RWPE1 (cell line): ENCODE data around the gene ETV6.

Source experiments
- CTCF ChIA-PET: fragments of 350-600 bp; sonication (Branson Sonifier 250); formaldehyde crosslinking; extraction: SDS; loops from one replicate; lab custom pipeline; 2021; lab: Yijun Ruan, JAX
- POLR2A ChIA-PET: fragments of 400-600 bp; formaldehyde crosslinking; extraction: SDS; loops from one replicate; lab custom pipeline; 2020; ENCODE audit warnings: antibody characterized with exemption; ENCODE audit not compliant: low non-redundant PET; lab: Yijun Ruan, JAX
- DNase-seq: peaks from one replicate; pipeline ENCODE4 v3.0.0; 2012; ENCODE audit warnings: low spot score
- H3K27ac ChIP-seq: fragments of 450-650 bp; 2 replicates; pipeline ENCODE4 v1.5.1; 2017
- TF ChIP-seq, protein P1 (sequence below): fragments of 450-650 bp; conservative IDR thresholded peaks from 2 replicates; pipeline ENCODE4 v1.5.1; 2017; ENCODE audit warnings: low read depth, mild to moderate bottlenecking

ETV6 gene

DNA sequence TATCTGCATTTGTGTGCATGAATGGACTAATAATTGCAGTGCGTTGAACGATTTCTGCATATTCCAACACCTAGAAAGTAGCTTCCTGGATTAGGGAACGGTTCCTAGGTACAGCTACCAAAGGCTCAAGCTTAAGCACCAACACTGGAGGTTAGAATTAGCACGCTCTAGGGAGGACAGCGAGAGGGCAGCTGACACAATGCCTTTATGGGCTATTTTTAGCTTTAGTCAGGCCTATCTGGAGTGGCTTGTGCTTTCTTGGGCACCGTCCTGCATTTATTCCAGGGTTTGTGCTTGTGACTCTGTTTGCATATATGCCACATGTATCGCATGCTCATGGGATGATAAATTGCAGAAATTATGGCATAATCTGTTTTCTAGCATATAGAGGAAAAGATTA, 13.7 kb downstream of the ETV6 start:
- TF ChIP-seq, protein P1, sequence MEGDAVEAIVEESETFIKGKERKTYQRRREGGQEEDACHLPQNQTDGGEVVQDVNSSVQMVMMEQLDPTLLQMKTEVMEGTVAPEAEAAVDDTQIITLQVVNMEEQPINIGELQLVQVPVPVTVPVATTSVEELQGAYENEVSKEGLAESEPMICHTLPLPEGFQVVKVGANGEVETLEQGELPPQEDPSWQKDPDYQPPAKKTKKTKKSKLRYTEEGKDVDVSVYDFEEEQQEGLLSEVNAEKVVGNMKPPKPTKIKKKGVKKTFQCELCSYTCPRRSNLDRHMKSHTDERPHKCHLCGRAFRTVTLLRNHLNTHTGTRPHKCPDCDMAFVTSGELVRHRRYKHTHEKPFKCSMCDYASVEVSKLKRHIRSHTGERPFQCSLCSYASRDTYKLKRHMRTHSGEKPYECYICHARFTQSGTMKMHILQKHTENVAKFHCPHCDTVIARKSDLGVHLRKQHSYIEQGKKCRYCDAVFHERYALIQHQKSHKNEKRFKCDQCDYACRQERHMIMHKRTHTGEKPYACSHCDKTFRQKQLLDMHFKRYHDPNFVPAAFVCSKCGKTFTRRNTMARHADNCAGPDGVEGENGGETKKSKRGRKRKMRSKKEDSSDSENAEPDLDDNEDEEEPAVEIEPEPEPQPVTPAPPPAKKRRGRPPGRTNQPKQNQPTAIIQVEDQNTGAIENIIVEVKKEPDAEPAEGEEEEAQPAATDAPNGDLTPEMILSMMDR: no peak
- POLR2A ChIA-PET: no interaction called here
- no peak overlapping the region for H3K27ac ChIP-seq
- no peak for DNase-seq
- CTCF ChIA-PET: no interaction called here

DNA sequence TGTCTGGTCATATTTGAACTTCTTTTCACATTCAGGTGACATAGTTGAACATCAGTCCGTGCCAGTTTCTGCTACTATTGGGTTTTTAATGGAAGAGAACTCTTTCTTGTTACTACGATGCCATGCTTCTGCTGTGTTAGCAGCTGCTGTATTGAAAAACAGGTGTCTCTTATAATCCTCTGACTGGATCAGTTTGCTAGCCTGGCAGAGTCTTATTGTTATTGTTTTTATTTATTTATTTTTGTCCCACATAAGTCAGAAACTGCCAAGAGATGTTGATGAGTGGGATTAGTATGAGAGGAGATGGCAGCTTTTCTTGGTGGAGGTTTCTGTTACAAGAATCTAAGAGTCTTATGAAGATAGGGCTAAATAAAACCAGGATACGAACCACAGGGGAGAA, 14.6 kb downstream of the ETV6 start:
- POLR2A ChIA-PET: no interaction called here
- TF ChIP-seq, protein P1: no peak
- CTCF ChIA-PET: interaction anchor here (0.6 kb wide), 1 partner anchor 25 kb away, joined by 3 read pairs; no protein-coding TSS in a partner anchor
- H3K27ac ChIP-seq: no peak overlapping the region
- no peak for DNase-seq

DNA sequence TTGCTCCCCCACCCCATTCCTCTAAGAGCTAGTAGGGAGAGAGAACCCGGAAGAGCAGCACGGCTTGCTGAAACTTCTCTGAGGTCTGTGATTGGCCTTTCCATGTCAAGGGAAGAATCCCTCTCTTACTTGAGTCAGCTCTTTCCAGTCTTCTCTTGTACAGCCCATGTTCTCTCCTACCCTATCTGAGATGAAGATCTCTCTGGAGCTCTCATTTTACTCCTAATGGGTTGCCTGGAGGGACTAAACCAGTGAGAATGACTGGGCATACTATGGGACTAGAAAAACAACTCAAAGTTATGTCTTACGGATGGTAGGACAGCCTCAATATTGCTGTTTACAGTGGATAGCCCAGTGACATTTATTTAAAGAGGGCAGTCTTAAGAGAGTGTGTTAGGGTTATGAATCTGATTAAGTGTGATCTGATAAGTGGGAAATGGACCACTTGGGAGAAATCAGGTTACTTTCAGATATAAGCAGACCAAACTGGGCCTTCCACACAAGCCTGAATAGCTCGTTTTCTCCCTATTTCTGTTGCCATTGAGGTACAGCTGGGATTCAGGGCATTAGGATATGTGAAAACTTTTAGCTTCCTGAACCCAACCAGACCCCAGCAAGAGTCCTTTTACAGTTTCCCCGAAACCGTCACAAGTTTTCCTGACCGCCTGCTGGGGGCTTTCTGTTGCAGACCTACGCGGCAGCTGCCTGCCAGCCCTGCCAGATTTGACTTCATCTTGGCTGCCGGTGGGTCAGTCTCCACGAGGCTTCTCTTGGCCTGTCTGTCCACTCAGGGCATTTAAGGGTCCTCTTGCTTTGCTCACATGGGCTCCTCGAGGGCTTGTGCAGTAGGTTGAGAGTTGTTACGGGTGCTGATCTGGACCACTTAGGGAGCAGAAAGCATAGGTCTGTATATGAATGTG, 16.9 kb downstream of the ETV6 start:
- H3K27ac ChIP-seq: no peak overlapping the region

DNA sequence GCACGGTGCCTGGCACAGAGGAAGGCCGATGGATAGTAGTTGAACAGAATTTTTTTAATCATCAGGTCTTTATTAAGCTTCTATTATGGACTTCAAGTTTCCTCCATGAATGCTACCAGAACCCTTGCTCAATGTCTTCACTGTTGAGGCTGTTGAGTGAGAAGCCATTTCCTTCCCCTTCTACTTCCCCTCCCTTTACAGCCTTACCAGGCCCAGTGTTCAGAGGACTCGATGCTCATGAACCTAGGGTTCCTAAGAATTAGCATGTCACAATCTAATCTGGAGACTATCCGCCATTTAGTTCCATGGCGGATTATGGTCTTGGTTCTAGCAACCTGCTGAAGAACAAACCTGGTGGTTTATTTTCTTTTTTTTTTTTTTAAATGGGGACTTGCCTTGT, 17.7 kb downstream of the ETV6 start:
- ChIA-PET CTCF (interaction anchor here (0.5 kb wide), 1 partner anchor 234 kb away, joined by 3 read pairs; no protein-coding TSS in a partner anchor), POLR2A (interaction anchor here (0.6 kb wide), 1 partner anchor 158 kb away, joined by 9 read pairs; no protein-coding TSS in a partner anchor)
- TF ChIP-seq, protein P1: no peak
- no peak overlapping the region for H3K27ac ChIP-seq
- DNase-seq: no peak

More for the DNA sequence above, 16.9 kb downstream of the ETV6 start:
- CTCF ChIA-PET: no interaction called here
- no peak for DNase-seq
- POLR2A ChIA-PET: interaction anchor here (0.6 kb wide), 1 partner anchor 159 kb away, joined by 9 read pairs; no protein-coding TSS in a partner anchor
- TF ChIP-seq, protein P1: no peak

DNA sequence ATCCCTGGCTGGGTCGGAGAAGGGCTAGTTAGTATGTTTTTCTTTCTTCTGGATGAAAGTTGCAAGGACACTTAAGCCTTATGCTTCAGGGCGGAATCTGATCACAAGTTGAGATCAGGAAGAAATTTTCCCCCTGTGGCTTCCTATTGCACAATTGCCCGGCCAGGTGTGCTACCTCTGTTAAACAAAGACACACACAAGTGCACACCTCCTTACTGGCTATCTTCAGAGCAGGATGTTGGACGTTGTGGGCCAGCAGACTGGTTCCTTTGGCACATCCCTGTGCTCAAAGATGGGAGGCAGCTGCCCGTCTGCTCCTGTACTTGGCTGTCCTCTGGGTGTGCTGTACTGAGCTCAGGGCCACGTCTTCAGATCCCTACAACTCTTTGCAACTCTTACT, 19.1 kb downstream of the ETV6 start:
- POLR2A ChIA-PET: no interaction called here
- TF ChIP-seq, protein P1: no peak
- no peak overlapping the region for H3K27ac ChIP-seq
- DNase-seq: no peak
- CTCF ChIA-PET: no interaction called here

DNA sequence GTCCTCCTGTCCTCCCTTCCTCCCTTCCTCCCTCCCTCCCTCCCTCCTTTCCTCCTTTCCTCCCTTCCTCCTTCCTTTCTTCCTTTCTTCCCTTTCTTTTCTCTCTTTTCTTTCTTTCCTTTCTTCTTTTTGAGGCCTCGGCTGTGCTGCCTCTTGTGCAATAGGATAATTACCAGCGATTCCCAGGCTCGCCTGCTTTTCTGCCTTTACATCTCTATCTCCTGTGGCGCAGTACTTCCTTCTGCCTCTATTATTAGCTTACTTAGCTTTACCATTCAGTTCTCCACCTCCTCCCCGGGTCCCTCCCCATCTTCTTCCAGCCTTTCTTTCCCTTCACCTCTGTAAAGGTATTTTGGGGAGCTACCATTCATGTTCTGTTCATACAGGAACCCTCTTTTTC, 19.9 kb downstream of the ETV6 start:
- H3K27ac ChIP-seq: no peak overlapping the region
- ChIA-PET POLR2A (no interaction called here), CTCF (no interaction called here)
- TF ChIP-seq, protein P1: no peak
- no peak for DNase-seq
